SKM-1 treated with dmso at 0.1 percent for 144 hours (cell line): ENCODE measurements around the gene UBL3.

Experiments
- DNase-seq: peaks from one replicate; lab custom pipeline; 2025; ENCODE audit not compliant: unreplicated experiment; lab: John Stamatoyannopoulos, UW

The UBL3 gene

GRCh38 chr13:29761160-29761559, 89.3 kb downstream of the UBL3 start:
- DNase-seq = no peak

- no peak for DNase-seq
Observed at GRCh38 chr13:29760544-29760943, 89.9 kb downstream of the UBL3 start.

- DNase-seq = peak; percentile 97
Observed at GRCh38 chr13:29758531-29759114, 91.8 kb downstream of the UBL3 start.

- no peak for DNase-seq
Observed at GRCh38 chr13:29756506-29756905, 93.9 kb downstream of the UBL3 start.

GRCh38 chr13:29754473-29754806, 96.0 kb downstream of the UBL3 start:
- DNase-seq = no peak

GRCh38 chr13:29753618-29754472, 96.6 kb downstream of the UBL3 start:
- DNase-seq = no peak

GRCh38 chr13:29752175-29752574, 98.2 kb downstream of the UBL3 start:
- no peak for DNase-seq

GRCh38 chr13:29750183-29750530, 100.3 kb downstream of the UBL3 start:
- no peak for DNase-seq

- DNase-seq = no peak
Observed at GRCh38 chr13:29749401-29750182, 100.8 kb downstream of the UBL3 start.

- no peak for DNase-seq
Observed at GRCh38 chr13:29748097-29748496, 102.3 kb downstream of the UBL3 start.

- no peak for DNase-seq
Observed at GRCh38 chr13:29746148-29746677, 104.2 kb downstream of the UBL3 start.

GRCh38 chr13:29745704-29746103, 104.7 kb downstream of the UBL3 start:
- no peak for DNase-seq

- no peak for DNase-seq
Observed at GRCh38 chr13:29743201-29743786, 107.1 kb downstream of the UBL3 start.

- DNase-seq = no peak
Observed at GRCh38 chr13:29740961-29741360, 109.5 kb downstream of the UBL3 start.

GRCh38 chr13:29737061-29737460, 113.4 kb downstream of the UBL3 start:
- no peak for DNase-seq

GRCh38 chr13:29733147-29733611, 117.2 kb downstream of the UBL3 start:
- DNase-seq = peak; percentile 70

GRCh38 chr13:29730253-29730652, 120.2 kb downstream of the UBL3 start:
- no peak for DNase-seq

- no peak for DNase-seq
Observed at GRCh38 chr13:29722415-29722814, 128.0 kb downstream of the UBL3 start.

GRCh38 chr13:29721766-29722165, 128.7 kb downstream of the UBL3 start:
- DNase-seq = no peak

GRCh38 chr13:29718694-29719093, 131.7 kb downstream of the UBL3 start:
- no peak for DNase-seq

GRCh38 chr13:29716493-29716892, 133.9 kb downstream of the UBL3 start:
- no peak for DNase-seq
